Fibroblast of the aortic adventitia (primary cell): ENCODE measurements around the gene CAPN9. TPM values are rescaled to one million over a fixed set of nuclear protein-coding genes. Genes with fewer than 3 reads are reported as not detected.

ENCODE experiments used
- DNase-seq: peaks from one replicate; pipeline ENCODE4 v3.0.0-alpha.2; 2010; ENCODE audit warnings: low read depth
- H3K4me3 ChIP-seq: 2 replicates; pipeline ENCODE4 v1.5.1; 2011; ENCODE audit warnings: low read depth, mild to moderate bottlenecking, control low read depth, low read length, moderate library complexity
- total RNA-seq: library from RNA; depleted of rRNA; stranded (reverse); fragments of >200 nt; gene quantifications from 2 replicates; pipeline ENCODE4 v1.2.3, GENCODE V29; 2012; ENCODE audit warnings: low replicate concordance
- TF ChIP-seq, protein P1 (sequence below): IDR thresholded peaks from 2 replicates; pipeline ENCODE4 v1.5.1; 2011; ENCODE audit warnings: mild to moderate bottlenecking, low read length, control low read depth, inconsistent platforms; ENCODE audit not compliant: insufficient read depth

The CAPN9 gene
- total RNA-seq, 1 donor: not detected

GRCh38 chr1:230772457-230773395 lies 25.5 kb downstream of the CAPN9 start:
- DNase-seq: peak; percentile 70
- TF ChIP-seq, protein P1, sequence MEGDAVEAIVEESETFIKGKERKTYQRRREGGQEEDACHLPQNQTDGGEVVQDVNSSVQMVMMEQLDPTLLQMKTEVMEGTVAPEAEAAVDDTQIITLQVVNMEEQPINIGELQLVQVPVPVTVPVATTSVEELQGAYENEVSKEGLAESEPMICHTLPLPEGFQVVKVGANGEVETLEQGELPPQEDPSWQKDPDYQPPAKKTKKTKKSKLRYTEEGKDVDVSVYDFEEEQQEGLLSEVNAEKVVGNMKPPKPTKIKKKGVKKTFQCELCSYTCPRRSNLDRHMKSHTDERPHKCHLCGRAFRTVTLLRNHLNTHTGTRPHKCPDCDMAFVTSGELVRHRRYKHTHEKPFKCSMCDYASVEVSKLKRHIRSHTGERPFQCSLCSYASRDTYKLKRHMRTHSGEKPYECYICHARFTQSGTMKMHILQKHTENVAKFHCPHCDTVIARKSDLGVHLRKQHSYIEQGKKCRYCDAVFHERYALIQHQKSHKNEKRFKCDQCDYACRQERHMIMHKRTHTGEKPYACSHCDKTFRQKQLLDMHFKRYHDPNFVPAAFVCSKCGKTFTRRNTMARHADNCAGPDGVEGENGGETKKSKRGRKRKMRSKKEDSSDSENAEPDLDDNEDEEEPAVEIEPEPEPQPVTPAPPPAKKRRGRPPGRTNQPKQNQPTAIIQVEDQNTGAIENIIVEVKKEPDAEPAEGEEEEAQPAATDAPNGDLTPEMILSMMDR: peak; percentile 76
- H3K4me3 ChIP-seq: peak overlapping the region; percentile 13

GRCh38 chr1:230773396-230774033 lies 26.3 kb downstream of the CAPN9 start:
- no peak for DNase-seq
- TF ChIP-seq, protein P1: no peak
- peak overlapping the region; percentile 13 for H3K4me3 ChIP-seq

DNA sequence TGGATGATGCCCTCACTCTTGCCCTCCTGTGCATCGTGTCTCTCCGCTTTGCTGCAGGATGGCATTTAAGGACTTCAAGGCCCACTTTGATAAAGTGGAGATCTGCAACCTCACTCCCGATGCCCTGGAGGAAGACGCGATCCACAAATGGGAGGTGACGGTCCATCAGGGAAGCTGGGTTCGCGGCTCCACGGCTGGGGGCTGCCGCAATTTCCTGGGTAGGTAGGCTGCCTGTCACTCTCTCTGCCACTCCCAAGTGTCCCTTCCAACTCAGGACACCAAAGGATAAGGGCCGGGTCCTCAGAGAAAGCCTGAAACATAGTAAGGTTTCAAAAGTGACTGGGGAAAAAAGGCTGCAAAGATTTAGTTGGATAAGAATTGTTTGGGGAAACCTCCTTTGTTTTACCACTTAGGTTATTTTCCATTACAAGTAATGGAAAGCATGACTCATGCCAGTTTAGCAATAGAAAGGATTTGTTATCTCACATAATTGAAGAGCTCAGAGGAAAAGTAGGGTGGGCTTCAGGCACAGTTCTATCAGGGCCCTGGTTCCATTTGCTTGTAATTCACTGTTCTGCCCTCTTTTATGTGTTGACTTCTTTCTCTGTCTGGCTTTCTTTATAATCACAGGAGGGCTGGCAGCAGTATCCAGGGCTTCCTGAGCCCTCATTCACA lies 31.9 kb downstream of the CAPN9 start:
- peak; percentile 50 for DNase-seq
- TF ChIP-seq, protein P1: no peak

GRCh38 chr1:230781131-230781530 lies 33.9 kb downstream of the CAPN9 start:
- TF ChIP-seq, protein P1: no peak
- DNase-seq: no peak
- H3K4me3 ChIP-seq: no peak overlapping the region

More for the DNA sequence above, 31.9 kb downstream of the CAPN9 start:
- H3K4me3 ChIP-seq: no peak overlapping the region

DNA sequence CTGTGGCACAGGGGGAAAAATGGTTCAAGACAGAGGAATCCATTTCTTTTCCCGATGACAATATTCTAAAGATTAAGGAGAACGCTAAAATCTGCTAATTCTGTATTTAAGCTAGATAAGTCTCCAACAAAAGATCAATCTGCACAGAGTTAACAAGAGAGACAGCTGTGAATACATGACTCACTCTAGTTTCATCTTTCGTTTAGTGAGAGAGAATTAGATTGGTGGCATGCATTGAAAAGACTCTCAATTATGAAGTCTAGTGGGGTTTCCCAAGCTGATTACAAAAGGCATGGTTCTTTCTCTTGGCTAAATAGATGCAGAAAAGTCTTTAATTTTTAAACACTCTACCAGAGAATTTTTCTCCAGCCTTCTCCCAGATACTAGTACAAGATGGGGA lies 34.4 kb downstream of the CAPN9 start:
- H3K4me3 ChIP-seq: no peak overlapping the region
- DNase-seq: no peak
- TF ChIP-seq, protein P1: no peak

- H3K4me3 ChIP-seq: no peak overlapping the region
- no peak for DNase-seq
- TF ChIP-seq, protein P1: no peak
Observed at GRCh38 chr1:230784163-230784562, 37.0 kb downstream of the CAPN9 start.
